MG63 (cell line): Measurements from ENCODE around the gene RSPH3. TPM values are rescaled to one million over a fixed set of nuclear protein-coding genes. Genes with fewer than 3 reads are reported as not detected.

Experiments
- DNase-seq: peaks from one replicate; pipeline ENCODE4 v3.0.0-alpha.2; 2020
- H3K27me3 ChIP-seq: fragments of 250-450 bp; sonication (Bioruptor Pico); 2 replicates; pipeline ENCODE4 v1.5.1; 2020; ENCODE audit warnings: mild to moderate bottlenecking, moderate library complexity
- H3K36me3 ChIP-seq: fragments of 250-450 bp; sonication (Bioruptor Pico); 2 replicates; pipeline ENCODE4 v1.5.1; 2020; ENCODE audit warnings: mild to moderate bottlenecking, moderate library complexity
- H3K4me3 ChIP-seq: fragments of 250-450 bp; sonication (Bioruptor Pico); 2 replicates; pipeline ENCODE4 v1.5.1; 2020; ENCODE audit warnings: mild to moderate bottlenecking, moderate library complexity
- H3K9me3 ChIP-seq: fragments of 250-450 bp; sonication (Bioruptor Pico); 2 replicates; pipeline ENCODE4 v1.5.1; 2020; ENCODE audit warnings: mild to moderate bottlenecking, moderate library complexity
- total RNA-seq: library from RNA; depleted of rRNA; stranded (reverse); fragments of >200 nt; shearing (Covaris generic); gene quantifications from 2 replicates; pipeline ENCODE4 v1.2.3, GENCODE V29; 2014; ENCODE audit warnings: low replicate concordance; rRNA removed

RSPH3 gene
- total RNA-seq, 1 experiment from 2014 or later: 1.5 TPM

DNA sequence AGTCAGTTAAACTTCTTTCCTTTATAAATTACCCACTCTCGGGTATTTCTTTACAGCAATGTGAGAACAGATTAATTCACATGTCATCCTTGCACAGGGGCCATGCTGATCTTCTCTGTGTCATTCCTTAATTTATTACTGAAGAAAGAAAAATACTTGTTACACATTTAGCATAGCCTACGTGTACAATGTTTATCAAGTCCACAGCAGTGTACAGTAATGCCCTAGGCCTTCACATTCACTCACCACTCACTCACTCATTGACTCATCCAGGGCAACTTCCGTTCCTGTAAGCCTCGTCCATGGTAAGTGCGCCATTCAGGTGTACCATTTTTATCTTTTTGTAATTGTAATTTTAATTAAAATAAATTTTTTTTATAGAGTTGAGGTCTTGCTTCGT is 73.6 kb downstream of the RSPH3 start:
- no peak overlapping the region for H3K4me3 ChIP-seq
- no peaks in the 10 kb centered on the region for H3K27me3 ChIP-seq
- no peaks in the 10 kb centered on the region for H3K9me3 ChIP-seq
- DNase-seq: peak; percentile 6
- no peaks in the 10 kb centered on the region for H3K36me3 ChIP-seq

DNA sequence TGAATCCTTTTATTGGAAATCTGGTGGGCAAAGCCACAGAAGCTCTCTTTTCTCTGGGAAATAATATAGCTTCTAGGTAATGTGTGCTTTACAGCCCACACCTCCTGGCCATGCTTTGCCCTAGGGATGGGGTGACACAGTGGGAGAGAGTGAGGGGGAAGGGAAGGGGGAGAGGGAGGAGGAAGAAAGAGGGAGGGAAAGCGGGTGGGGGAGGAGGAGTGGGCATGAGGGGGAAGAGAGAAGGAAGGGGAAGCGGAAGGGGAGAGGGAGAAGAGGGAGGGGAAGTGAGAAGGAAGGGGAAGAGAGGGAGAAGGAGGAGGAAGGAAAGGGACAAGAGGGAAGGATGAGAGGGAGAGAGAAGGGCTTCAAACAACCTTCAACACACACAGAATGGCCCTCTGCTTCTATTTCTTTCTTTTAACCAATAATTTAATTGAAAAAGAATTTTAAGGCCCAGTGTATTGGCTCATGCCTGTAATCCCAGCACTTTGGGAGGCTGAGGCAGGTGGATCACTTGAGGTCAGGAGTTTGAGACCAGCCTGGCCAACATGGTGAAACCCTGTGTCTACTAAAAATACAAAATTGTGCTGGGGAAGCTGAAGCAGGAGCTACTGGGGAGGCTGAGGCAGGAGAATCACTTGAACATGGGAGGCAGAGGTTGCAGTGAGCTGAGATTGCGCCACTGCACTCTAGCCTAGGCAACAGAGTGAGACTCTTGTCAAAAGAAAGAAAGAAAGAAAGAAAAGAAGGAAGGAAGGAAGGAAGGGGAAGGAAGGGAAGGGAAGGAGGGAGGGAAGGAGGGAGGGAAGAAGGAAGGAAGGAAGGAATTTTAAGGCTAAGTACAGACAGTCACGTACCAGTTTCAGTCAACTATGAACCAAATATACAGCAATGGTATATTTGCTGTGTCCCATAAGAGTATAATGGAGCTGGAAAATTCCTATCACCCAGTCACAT is 75.2 kb downstream of the RSPH3 start:
- H3K9me3 ChIP-seq: no peaks in the 10 kb centered on the region
- H3K36me3 ChIP-seq: no peaks in the 10 kb centered on the region
- no peak overlapping the region for H3K4me3 ChIP-seq
- DNase-seq: no peak
- H3K27me3 ChIP-seq: no peaks in the 10 kb centered on the region

DNA sequence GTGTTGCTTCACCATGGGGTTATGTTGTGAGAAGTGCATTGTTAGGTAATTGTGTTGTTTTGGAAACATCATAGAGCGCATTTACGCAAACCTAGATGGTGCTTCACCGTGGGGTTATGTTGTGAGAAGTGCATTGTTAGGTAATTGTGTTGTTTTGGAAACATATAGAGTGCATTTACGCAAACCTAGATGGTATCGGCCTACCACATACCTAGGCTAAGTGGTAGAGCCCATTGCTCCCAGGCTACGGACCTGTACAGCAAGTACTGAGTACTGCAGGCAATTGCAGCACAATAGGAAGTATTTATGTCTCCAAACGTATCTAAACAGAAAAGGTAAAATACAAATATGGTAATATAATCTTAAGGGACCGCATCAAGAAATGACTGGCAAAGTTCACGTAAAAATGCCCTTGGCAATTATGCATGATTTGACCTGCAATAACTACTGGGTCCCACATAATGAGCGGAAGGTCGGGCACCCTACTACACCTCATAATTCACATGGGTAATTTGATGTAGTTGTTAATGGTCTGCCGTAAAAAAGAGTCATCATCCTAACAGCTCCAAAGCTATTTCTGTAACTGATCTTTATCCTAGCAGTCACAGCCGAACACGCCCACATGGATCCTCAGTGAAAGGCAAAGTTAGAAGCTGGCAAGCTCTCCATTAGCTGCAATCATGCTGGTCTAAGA is 76.0 kb downstream of the RSPH3 start:
- Histone ChIP-seq H3K36me3 (no peaks in the 10 kb centered on the region), H3K27me3 (no peaks in the 10 kb centered on the region), H3K4me3 (no peak overlapping the region), H3K9me3 (no peaks in the 10 kb centered on the region)
- no peak for DNase-seq

Other genes starting within 250 kb of the RSPH3 start
- 226 and 236 TPM in 2 replicates for gene EZR, start 180.8 kb downstream of the RSPH3 start, total RNA-seq
- gene TAGAP, start 44.8 kb upstream of the RSPH3 start, total RNA-seq: not detected in 2 replicates
- gene FNDC1, start 169.2 kb upstream of the RSPH3 start, total RNA-seq: 0.05 TPM in 1 of 2 replicates, not detected in the other